ENCODE results near the gene ARFIP2.
A peak's percentile ranks its signal among the peaks of the same experiment; 100 is the strongest.
"Not testable (repeated sequence)": the region's sequence is repeated elsewhere in the genome, so short reads cannot be mapped to it uniquely, and the experiment has no call there.

ARFIP2 gene

GRCh38 chr11:6481012-6481923, at the start of gene ARFIP2, which contains the start of gene TIMM10B:
Gene ARFIP2 (minus strand): TSS chr11:6481331. CDS start chr11:6480421, 910 bp downstream.
Gene TIMM10B (plus strand): TSS chr11:6481501. CDS start chr11:6481517, 16 bp downstream.
- peak; percentile 96 for DNase-seq

GRCh38 chr11:6530848-6531247, 49.7 kb upstream of the ARFIP2 start:
- DNase-seq = no peak

- peak; percentile 16 for DNase-seq
These were observed 48.1 kb upstream of the ARFIP2 start for GRCh38 chr11:6529266-6529665.

GRCh38 chr11:6526411-6527135, 45.4 kb upstream of the ARFIP2 start:
- no peak for DNase-seq

GRCh38 chr11:6523253-6523652, 42.1 kb upstream of the ARFIP2 start:
- DNase-seq = no peak

- not testable (repeated sequence) for DNase-seq
These were observed 40.8 kb upstream of the ARFIP2 start for GRCh38 chr11:6521946-6522345.

- DNase-seq = no peak
These were observed 39.1 kb upstream of the ARFIP2 start for GRCh38 chr11:6520265-6520664.

- no peak for DNase-seq
These were observed 35.7 kb upstream of the ARFIP2 start for GRCh38 chr11:6516865-6517264.

- peak; percentile 11 for DNase-seq
These were observed 24.6 kb upstream of the ARFIP2 start for GRCh38 chr11:6505577-6506240.

- DNase-seq = no peak
These were observed 23.0 kb upstream of the ARFIP2 start for GRCh38 chr11:6504166-6504565.

- DNase-seq = no peak
These were observed 21.3 kb upstream of the ARFIP2 start for GRCh38 chr11:6502382-6502781.

GRCh38 chr11:6498544-6498943, 17.4 kb upstream of the ARFIP2 start:
- DNase-seq = no peak

- DNase-seq = no peak
These were observed 17.0 kb upstream of the ARFIP2 start for GRCh38 chr11:6498121-6498520.

GRCh38 chr11:6497069-6497839, 16.1 kb upstream of the ARFIP2 start, which contains the start of gene DNHD1:
Gene DNHD1 (plus strand): TSS chr11:6497280. CDS start chr11:6498216, 936 bp downstream.
- no peak for DNase-seq

GRCh38 chr11:6489306-6489705, 8.2 kb upstream of the ARFIP2 start:
- DNase-seq = no peak

GRCh38 chr11:6488821-6489220, 7.7 kb upstream of the ARFIP2 start:
- DNase-seq = no peak

- no peak for DNase-seq
These were observed 7.2 kb upstream of the ARFIP2 start for GRCh38 chr11:6488342-6488741.

GRCh38 chr11:6486938-6487337, 5.8 kb upstream of the ARFIP2 start:
- no peak for DNase-seq

- no peak for DNase-seq
These were observed 5.1 kb upstream of the ARFIP2 start for GRCh38 chr11:6486256-6486655.

GRCh38 chr11:6485661-6486060, 4.5 kb upstream of the ARFIP2 start:
- DNase-seq = no peak

- DNase-seq = no peak
These were observed 1.9 kb upstream of the ARFIP2 start for GRCh38 chr11:6483015-6483414.

GRCh38 chr11:6482441-6482840, 1.3 kb upstream of the ARFIP2 start:
- no peak for DNase-seq

GRCh38 chr11:6481924-6482275, 769 bp upstream of the ARFIP2 start:
- no peak for DNase-seq

Measured in NCI-H526 treated with DMSO at 0.1 percent for 48 hours (cell line).